ENCODE results near the gene NEURL4. TPM values are rescaled to one million over a fixed set of nuclear protein-coding genes. Genes with fewer than 3 reads are reported as not detected.

NEURL4 gene
- total and polyA plus RNA-seq, 2 experiments from 2014 or later: 6.3 to 42.3 TPM

DNA sequence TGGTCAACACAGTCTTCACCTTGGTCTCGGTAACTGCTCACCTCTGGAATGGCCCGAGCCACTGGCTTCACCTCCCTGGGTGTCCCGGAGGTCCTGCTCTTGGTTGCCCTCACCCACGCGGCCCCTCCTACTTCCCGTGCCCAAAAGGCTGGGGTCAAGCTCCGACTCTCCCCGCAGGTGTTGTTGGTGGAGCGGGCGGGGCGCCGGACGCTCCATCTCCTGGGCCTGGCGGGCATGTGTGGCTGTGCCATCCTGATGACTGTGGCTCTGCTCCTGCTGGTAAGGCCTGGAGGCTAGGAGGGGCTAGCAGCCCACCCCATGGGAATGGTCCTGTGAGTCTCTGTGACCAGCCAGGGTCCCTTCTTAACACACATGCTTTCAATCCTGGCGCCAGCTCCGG lies 44.2 kb downstream of the NEURL4 start (continued):
- TF ChIP-seq CTCF (conservative IDR thresholded peaks at IDR 0.05; ENCODE audit: low read depth in 2 of 2): no peak
- TF ChIP-seq, protein P1, sequence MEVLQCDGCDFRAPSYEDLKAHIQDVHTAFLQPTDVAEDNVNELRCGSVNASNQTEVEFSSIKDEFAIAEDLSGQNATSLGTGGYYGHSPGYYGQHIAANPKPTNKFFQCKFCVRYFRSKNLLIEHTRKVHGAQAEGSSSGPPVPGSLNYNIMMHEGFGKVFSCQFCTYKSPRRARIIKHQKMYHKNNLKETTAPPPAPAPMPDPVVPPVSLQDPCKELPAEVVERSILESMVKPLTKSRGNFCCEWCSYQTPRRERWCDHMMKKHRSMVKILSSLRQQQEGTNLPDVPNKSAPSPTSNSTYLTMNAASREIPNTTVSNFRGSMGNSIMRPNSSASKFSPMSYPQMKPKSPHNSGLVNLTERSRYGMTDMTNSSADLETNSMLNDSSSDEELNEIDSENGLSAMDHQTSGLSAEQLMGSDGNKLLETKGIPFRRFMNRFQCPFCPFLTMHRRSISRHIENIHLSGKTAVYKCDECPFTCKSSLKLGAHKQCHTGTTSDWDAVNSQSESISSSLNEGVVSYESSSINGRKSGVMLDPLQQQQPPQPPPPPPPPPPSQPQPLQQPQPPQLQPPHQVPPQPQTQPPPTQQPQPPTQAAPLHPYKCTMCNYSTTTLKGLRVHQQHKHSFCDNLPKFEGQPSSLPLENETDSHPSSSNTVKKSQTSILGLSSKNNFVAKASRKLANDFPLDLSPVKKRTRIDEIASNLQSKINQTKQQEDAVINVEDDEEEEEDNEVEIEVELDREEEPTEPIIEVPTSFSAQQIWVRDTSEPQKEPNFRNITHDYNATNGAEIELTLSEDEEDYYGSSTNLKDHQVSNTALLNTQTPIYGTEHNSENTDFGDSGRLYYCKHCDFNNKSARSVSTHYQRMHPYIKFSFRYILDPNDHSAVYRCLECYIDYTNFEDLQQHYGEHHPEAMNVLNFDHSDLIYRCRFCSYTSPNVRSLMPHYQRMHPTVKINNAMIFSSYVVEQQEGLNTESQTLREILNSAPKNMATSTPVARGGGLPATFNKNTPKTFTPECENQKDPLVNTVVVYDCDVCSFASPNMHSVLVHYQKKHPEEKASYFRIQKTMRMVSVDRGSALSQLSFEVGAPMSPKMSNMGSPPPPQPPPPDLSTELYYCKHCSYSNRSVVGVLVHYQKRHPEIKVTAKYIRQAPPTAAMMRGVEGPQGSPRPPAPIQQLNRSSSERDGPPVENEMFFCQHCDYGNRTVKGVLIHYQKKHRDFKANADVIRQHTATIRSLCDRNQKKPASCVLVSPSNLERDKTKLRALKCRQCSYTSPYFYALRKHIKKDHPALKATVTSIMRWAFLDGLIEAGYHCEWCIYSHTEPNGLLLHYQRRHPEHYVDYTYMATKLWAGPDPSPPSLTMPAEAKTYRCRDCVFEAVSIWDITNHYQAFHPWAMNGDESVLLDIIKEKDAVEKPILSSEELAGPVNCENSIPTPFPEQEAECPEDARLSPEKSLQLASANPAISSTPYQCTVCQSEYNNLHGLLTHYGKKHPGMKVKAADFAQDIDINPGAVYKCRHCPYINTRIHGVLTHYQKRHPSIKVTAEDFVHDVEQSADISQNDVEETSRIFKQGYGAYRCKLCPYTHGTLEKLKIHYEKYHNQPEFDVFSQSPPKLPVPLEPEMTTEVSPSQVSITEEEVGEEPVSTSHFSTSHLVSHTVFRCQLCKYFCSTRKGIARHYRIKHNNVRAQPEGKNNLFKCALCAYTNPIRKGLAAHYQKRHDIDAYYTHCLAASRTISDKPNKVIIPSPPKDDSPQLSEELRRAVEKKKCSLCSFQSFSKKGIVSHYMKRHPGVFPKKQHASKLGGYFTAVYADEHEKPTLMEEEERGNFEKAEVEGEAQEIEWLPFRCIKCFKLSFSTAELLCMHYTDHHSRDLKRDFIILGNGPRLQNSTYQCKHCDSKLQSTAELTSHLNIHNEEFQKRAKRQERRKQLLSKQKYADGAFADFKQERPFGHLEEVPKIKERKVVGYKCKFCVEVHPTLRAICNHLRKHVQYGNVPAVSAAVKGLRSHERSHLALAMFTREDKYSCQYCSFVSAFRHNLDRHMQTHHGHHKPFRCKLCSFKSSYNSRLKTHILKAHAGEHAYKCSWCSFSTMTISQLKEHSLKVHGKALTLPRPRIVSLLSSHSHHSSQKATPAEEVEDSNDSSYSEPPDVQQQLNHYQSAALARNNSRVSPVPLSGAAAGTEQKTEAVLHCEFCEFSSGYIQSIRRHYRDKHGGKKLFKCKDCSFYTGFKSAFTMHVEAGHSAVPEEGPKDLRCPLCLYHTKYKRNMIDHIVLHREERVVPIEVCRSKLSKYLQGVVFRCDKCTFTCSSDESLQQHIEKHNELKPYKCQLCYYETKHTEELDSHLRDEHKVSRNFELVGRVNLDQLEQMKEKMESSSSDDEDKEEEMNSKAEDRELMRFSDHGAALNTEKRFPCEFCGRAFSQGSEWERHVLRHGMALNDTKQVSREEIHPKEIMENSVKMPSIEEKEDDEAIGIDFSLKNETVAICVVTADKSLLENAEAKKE (CRISPR knock-in tag; IDR thresholded peaks at IDR 0.05): no peak

DNA sequence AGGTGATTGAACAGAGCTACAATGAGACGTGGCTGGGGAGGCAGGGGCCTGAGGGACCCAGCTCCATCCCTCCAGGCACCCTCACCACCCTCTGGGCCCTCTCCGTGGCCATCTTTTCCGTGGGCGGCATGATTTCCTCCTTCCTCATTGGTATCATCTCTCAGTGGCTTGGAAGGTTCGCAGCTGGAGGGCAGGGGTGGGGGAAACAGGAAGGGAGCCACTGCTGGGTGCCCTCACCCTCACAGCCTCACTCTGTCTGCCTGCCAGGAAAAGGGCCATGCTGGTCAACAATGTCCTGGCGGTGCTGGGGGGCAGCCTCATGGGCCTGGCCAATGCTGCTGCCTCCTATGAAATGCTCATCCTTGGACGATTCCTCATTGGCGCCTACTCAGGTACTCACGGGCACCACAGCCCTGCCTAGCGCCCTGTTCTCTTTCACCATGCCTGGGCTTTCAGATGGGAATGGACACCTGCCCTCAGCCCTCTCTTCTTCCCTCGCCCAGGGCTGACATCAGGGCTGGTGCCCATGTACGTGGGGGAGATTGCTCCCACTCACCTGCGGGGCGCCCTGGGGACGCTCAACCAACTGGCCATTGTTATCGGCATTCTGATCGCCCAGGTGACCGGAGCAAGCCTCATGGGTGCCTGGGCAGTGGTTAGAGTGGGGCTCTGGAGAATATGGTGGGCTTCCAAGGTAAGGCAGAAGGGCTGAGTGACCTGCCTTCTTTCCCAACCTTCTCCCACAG lies 45.5 kb downstream of the NEURL4 start:
- Histone ChIP-seq H3K36me3 (ENCODE audit: insufficient read depth) (peaks cover 5% of the 10 kb centered on the region; the same call in 1 of the 2 replicates), H4K20me1 (replicated peaks; ENCODE audit: insufficient read depth) (peaks cover 3% of the 10 kb centered on the region; the same call in 1 of the 2 replicates), H3K79me2 (replicated peaks; ENCODE audit: insufficient read depth) (no peaks in the 10 kb centered on the region), H3K9me2 (ENCODE audit: insufficient read depth) (no peaks in the 10 kb centered on the region), H3K27me3 (ENCODE audit: insufficient read depth) (peaks cover 10% of the 10 kb centered on the region), H3F3A (replicated peaks; ENCODE audit: low read depth) (peaks cover 15% of the 10 kb centered on the region; the same call in 1 of the 2 replicates), H3K4me3 (no peak overlapping the region), H2AFZ (no peak overlapping the region), H3K27ac (ENCODE audit: low read depth) (no peak overlapping the region), H3K4me2 (no peak overlapping the region), H3K4me1 (ENCODE audit: insufficient read depth) (peaks cover 13% of the 10 kb centered on the region; the same call in 1 of the 2 replicates)
- H3K27me3 Mint-ChIP-seq (ENCODE audit: insufficient read depth, low read depth, poor library complexity): peaks cover 18% of the 10 kb centered on the region
- no peak overlapping the region for H3K27ac Mint-ChIP-seq
- TF ChIP-seq REST (IDR thresholded peaks at IDR 0.05; ENCODE audit: unreplicated experiment) (no peak), ZNF331 (CRISPR knock-in tag; IDR thresholded peaks at IDR 0.05; ENCODE audit: low read depth) (no peak), NANOG (IDR thresholded peaks at IDR 0.05; ENCODE audit: borderline replicate concordance) (no peak), CREB1 (CRISPR knock-in tag; IDR thresholded peaks at IDR 0.05; ENCODE audit: low read depth) (no peak), STAT1 (IDR thresholded peaks at IDR 0.05; ENCODE audit: unreplicated experiment) (no peak), JUNB (IDR thresholded peaks at IDR 0.05; ENCODE audit: unreplicated experiment) (no peak), ZNF114 (CRISPR knock-in tag; IDR thresholded peaks at IDR 0.05) (no peak), POLR2AphosphoS5 (IDR thresholded peaks at IDR 0.05; ENCODE audit: low read depth) (no peak)
- TF ChIP-seq, protein P2, sequence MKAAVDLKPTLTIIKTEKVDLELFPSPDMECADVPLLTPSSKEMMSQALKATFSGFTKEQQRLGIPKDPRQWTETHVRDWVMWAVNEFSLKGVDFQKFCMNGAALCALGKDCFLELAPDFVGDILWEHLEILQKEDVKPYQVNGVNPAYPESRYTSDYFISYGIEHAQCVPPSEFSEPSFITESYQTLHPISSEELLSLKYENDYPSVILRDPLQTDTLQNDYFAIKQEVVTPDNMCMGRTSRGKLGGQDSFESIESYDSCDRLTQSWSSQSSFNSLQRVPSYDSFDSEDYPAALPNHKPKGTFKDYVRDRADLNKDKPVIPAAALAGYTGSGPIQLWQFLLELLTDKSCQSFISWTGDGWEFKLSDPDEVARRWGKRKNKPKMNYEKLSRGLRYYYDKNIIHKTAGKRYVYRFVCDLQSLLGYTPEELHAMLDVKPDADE (IDR thresholded peaks at IDR 0.05): no peak
- peak overlapping the region; percentile 59; the same call in 2 of the 3 replicates for H3K4me3 Mint-ChIP-seq
- no peak for ATAC-seq
- H3K4me1 Mint-ChIP-seq: peaks cover 29% of the 10 kb centered on the region
- no peak for DNase-seq (ENCODE audit: low spot score)
- no peaks in the 10 kb centered on the region; the same call in 2 of the 3 replicates for H3K9me3 Mint-ChIP-seq
- peaks cover 15% of the 10 kb centered on the region for H3K36me3 Mint-ChIP-seq (ENCODE audit: low read depth)

Measured in GM23338 (cell line).